Urinary bladder (tissue), 4 donors: Measurements from ENCODE around the gene MAD2L2. TPM values are rescaled to one million over a fixed set of nuclear protein-coding genes. Genes with fewer than 3 reads are reported as not detected.

Experiments used
- DNase-seq: peaks from one replicate; pipeline ENCODE4 v3.0.0-alpha.2; 2015; ENCODE audit errors: extremely low spot score
- H3K27ac ChIP-seq: one replicate; pipeline ENCODE4 v1.5.1; 2013; ENCODE audit warnings: low read depth, mild to moderate bottlenecking, moderate library complexity
- H3K36me3 ChIP-seq: one replicate; pipeline ENCODE4 v1.6.1; 2013; ENCODE audit warnings: mild to moderate bottlenecking, moderate library complexity; ENCODE audit not compliant: insufficient read depth
- H3K4me1 ChIP-seq: one replicate; pipeline ENCODE4 v1.6.1; 2013; ENCODE audit warnings: mild to moderate bottlenecking, moderate library complexity; ENCODE audit not compliant: insufficient read depth
- H3K4me3 ChIP-seq: one replicate; pipeline ENCODE4 v1.5.1; 2013; ENCODE audit warnings: low read depth, low read length
- WGBS: extraction: QIAGEN DNeasy Blood & Tissue Kit; methylation state at CpG from one replicate; pipeline ENCODE4 v1.1.7; 2013; 5-methylcytosine and 5-hydroxymethylcytosine counted together
- polyA plus RNA-seq: library from polyadenylated mRNA; stranded (reverse); fragments of 200-250 nt; gene quantifications from one replicate; pipeline ENCODE4 v1.2.3, GENCODE V29; 2013
- total RNA-seq: library from RNA; depleted of rRNA; stranded (reverse); fragments of >200 nt; gene quantifications from one replicate; pipeline ENCODE4 v1.2.3, GENCODE V29; 2014
- donor health status: healthy with polysubstance abuse.
- donor health status: healthy.

Gene MAD2L2
- total and polyA plus RNA-seq, 2 donors, result 20.5 to 47.1 TPM

GRCh38 chr1:11682799-11683198 is 1.9 kb upstream of the MAD2L2 start:
- 37% methylated on average over 1 of the region's 1 CpG for WGBS
- Histone ChIP-seq H3K27ac (no peak overlapping the region), H3K4me3 (no peak overlapping the region), H3K36me3 (no peaks in the 10 kb centered on the region), H3K4me1 (peaks cover 2% of the 10 kb centered on the region)
- no peak for DNase-seq

DNA sequence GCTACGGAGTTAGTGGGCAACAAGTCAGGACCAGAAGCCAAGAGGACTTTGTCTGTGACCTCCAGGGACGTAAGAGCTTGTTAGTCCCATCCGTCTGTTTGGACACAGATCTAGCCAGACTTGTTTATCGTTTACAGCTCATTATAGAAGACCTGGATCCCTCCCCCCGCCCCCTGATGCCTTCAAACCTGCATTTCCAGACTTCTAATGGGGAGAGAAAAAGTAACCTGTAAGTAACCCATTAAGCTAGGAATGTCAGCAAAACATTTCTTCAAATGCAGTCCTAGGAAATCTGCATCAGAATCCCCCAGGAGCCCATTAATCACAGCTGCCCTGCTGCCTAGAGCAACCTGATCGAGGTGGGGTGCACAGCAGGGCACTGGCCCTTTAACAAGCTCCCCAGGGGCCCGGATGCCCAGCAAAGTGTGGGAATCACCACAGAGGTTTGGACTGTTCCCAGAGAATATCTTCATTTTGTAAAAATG is 1.4 kb upstream of the MAD2L2 start:
- Histone ChIP-seq H3K36me3 (no peaks in the 10 kb centered on the region), H3K4me1 (peaks cover 2% of the 10 kb centered on the region), H3K4me3 (no peak overlapping the region), H3K27ac (no peak overlapping the region)
- no peak for DNase-seq
- WGBS, result 42% methylated on average over 7 of the region's 7 CpGs

GRCh38 chr1:11680270-11681070 is 478 bp downstream of the MAD2L2 start:
- DNase-seq, result no peak
- WGBS, result 4% methylated on average over 65 of the region's 65 CpGs
- H3K4me3 ChIP-seq, result peak overlapping the region; percentile 61
- no peaks in the 10 kb centered on the region for H3K36me3 ChIP-seq
- peak overlapping the region; percentile 73 for H3K27ac ChIP-seq
- H3K4me1 ChIP-seq, result peaks cover 2% of the 10 kb centered on the region

GRCh38 chr1:11678442-11678841 is 2.5 kb downstream of the MAD2L2 start:
- Histone ChIP-seq H3K36me3 (no peaks in the 10 kb centered on the region), H3K27ac (no peak overlapping the region), H3K4me3 (no peak overlapping the region), H3K4me1 (peaks cover 2% of the 10 kb centered on the region)
- WGBS, result 100% methylated on average over 2 of the region's 2 CpGs
- no peak for DNase-seq

DNA sequence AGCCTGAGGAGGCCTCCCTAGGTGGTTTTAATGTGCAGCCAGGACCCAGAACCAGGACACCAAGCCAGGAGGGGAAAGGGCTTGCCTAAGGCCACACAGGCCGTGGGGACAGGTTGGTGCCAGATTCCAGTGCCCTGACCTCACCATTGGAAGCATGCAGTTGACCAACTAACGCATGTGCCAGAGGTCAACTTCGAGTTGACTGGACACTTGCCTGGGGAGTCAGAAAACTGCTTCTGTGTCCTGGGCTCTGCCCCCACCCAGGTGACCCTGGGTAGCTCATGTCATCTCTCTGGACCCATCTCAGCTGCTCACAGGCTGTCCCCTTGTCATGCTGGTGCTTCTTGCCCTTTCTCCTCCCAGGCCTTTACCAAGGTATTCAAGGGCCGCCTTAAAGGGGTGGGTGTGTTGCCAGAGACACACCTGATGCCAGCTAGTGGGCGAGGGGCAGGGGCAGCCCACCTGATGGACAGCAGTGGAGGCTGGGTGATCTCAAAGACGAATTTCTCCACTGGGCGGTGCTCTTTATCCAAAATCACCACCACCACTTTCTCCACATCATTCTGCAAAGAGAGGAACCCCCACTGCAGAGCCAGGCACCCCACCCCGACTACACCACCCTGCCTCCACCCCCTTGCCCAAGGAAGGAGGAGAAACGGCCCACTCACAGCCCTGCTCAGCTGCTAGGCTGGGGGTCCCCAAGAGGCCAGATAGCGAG is 4.4 kb downstream of the MAD2L2 start:
- Histone ChIP-seq H3K27ac (no peak overlapping the region), H3K4me3 (no peak overlapping the region), H3K36me3 (no peaks in the 10 kb centered on the region), H3K4me1 (no peaks in the 10 kb centered on the region)
- 86% methylated on average over 10 of the region's 10 CpGs for WGBS
- no peak for DNase-seq

GRCh38 chr1:11675325-11675724 is 5.6 kb downstream of the MAD2L2 start:
- DNase-seq, result no peak
- no peaks in the 10 kb centered on the region for H3K36me3 ChIP-seq
- no peak overlapping the region for H3K27ac ChIP-seq
- H3K4me3 ChIP-seq, result no peak overlapping the region
- 97% methylated on average over 10 of the region's 10 CpGs for WGBS
- no peaks in the 10 kb centered on the region for H3K4me1 ChIP-seq

GRCh38 chr1:11674488-11674887 is 6.5 kb downstream of the MAD2L2 start:
- H3K36me3 ChIP-seq, result no peaks in the 10 kb centered on the region
- WGBS, result 96% methylated on average over 14 of the region's 14 CpGs
- no peak overlapping the region for H3K4me3 ChIP-seq
- no peak for DNase-seq
- no peak overlapping the region for H3K27ac ChIP-seq
- H3K4me1 ChIP-seq, result no peaks in the 10 kb centered on the region

- Histone ChIP-seq H3K4me1 (no peaks in the 10 kb centered on the region), H3K4me3 (no peak overlapping the region), H3K36me3 (no peaks in the 10 kb centered on the region), H3K27ac (no peak overlapping the region)
- 92% methylated on average over 14 of the region's 14 CpGs for WGBS
- DNase-seq, result no peak
Observed at GRCh38 chr1:11673089-11673769, 7.7 kb downstream of the MAD2L2 start.

GRCh38 chr1:11671544-11672286 is 9.2 kb downstream of the MAD2L2 start:
- DNase-seq, result no peak
- Histone ChIP-seq H3K27ac (no peak overlapping the region), H3K36me3 (no peaks in the 10 kb centered on the region), H3K4me1 (no peaks in the 10 kb centered on the region), H3K4me3 (no peak overlapping the region)
- 89% methylated on average over 14 of the region's 14 CpGs for WGBS

GRCh38 chr1:11671205-11671543 is 9.8 kb downstream of the MAD2L2 start:
- no peak overlapping the region for H3K4me3 ChIP-seq
- no peak overlapping the region for H3K27ac ChIP-seq
- no peaks in the 10 kb centered on the region for H3K4me1 ChIP-seq
- DNase-seq, result no peak
- H3K36me3 ChIP-seq, result no peaks in the 10 kb centered on the region
- WGBS, result 87% methylated on average over 6 of the region's 6 CpGs

- Histone ChIP-seq H3K27ac (no peak overlapping the region), H3K4me1 (no peaks in the 10 kb centered on the region), H3K4me3 (no peak overlapping the region), H3K36me3 (no peaks in the 10 kb centered on the region)
- 58% methylated on average over 6 of the region's 6 CpGs for WGBS
- no peak for DNase-seq
Observed at GRCh38 chr1:11670747-11671146, 10.2 kb downstream of the MAD2L2 start.

- no peaks in the 10 kb centered on the region for H3K36me3 ChIP-seq
- H3K4me1 ChIP-seq, result no peaks in the 10 kb centered on the region
- no peak overlapping the region for H3K4me3 ChIP-seq
- WGBS, result 79% methylated on average over 14 of the region's 14 CpGs
- no peak overlapping the region for H3K27ac ChIP-seq
- no peak for DNase-seq
Observed at GRCh38 chr1:11668516-11668915, 12.4 kb downstream of the MAD2L2 start.

- H3K4me3 ChIP-seq, result peak overlapping the region; percentile 75
- peak overlapping the region; percentile 80 for H3K27ac ChIP-seq
- no peak for DNase-seq
- no peaks in the 10 kb centered on the region for H3K36me3 ChIP-seq
- H3K4me1 ChIP-seq, result no peaks in the 10 kb centered on the region
- WGBS, result under 1% methylated on average over 66 of the region's 66 CpGs
Observed at GRCh38 chr1:11664336-11665065, 16.4 kb downstream of the MAD2L2 start.
